Spleen (tissue), 7 donors: ENCODE results near the gene SHC2.

ENCODE experiments used
- POLR2A ChIP-seq, 3 donors: fragments of 450-650 bp; IDR thresholded peaks; one replicate each; pipeline ENCODE4 v1.5.1; 2017; ENCODE audit warnings: antibody characterized with exemption in 3 of 3, mild to moderate bottlenecking in 1 of 3
- TF ChIP-seq, protein P1 (sequence below), 11 experiments: fragments of 200-600 bp in 7 of 11; fragments of 450-650 bp in 4 of 11; sonication (generic) in 4 of 11; IDR thresholded peaks in 8 of 11; conservative IDR thresholded peaks in 3 of 11; 1 replicate in 7 of 11; 2 replicates in 4 of 11; pipeline versions ENCODE4 v1.4.0 to v1.8.0; 2016 to 2021; ENCODE audit warnings: antibody characterized with exemption in 11 of 11, inconsistent platforms in 4 of 11, mild to moderate bottlenecking in 1 of 11
- donor health status: DM: no; HTN: no; CAD: no; lungs with moderate emphysema.
- donor health status: DM: no; HTN: no; CAD: no.
- donor health status: DM: no; HTN: no; CAD: no.

DNA sequence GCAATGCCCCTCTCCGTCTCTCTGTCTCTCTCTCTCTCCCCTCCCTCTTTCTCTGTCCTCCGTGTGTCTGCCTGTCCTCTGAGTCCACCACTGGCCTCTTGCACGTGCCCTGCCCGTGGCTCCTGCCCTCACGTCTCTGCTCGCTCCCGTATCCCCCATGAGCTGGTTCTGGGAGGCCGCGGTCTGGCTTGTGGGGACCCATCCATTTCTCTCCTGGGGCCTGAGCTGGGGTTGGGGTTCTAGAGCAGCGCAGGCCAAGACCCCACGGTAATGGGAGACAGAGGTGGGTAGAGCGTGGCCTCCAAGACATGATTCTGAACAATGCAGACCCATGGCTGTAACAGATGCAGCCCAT is 70.9 kb downstream of the SHC2 start:
- TF ChIP-seq, protein P1, sequence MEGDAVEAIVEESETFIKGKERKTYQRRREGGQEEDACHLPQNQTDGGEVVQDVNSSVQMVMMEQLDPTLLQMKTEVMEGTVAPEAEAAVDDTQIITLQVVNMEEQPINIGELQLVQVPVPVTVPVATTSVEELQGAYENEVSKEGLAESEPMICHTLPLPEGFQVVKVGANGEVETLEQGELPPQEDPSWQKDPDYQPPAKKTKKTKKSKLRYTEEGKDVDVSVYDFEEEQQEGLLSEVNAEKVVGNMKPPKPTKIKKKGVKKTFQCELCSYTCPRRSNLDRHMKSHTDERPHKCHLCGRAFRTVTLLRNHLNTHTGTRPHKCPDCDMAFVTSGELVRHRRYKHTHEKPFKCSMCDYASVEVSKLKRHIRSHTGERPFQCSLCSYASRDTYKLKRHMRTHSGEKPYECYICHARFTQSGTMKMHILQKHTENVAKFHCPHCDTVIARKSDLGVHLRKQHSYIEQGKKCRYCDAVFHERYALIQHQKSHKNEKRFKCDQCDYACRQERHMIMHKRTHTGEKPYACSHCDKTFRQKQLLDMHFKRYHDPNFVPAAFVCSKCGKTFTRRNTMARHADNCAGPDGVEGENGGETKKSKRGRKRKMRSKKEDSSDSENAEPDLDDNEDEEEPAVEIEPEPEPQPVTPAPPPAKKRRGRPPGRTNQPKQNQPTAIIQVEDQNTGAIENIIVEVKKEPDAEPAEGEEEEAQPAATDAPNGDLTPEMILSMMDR (IDR thresholded peaks at IDR 0.05 in 8 of 11, conservative IDR thresholded peaks at IDR 0.05 in 3 of 11) = no peak
- TF ChIP-seq POLR2A (IDR thresholded peaks at IDR 0.05) = no peak
